HT1080 (cell line): ENCODE measurements around the gene PCDHGB4. TPM values are rescaled to one million over a fixed set of nuclear protein-coding genes. Genes with fewer than 3 reads are reported as not detected.
"Not testable (repeated sequence)": the region's sequence is repeated elsewhere in the genome, so short reads cannot be mapped to it uniquely, and the experiment has no call there.

Experiments used
- DNase-seq: peaks from one replicate; pipeline ENCODE4 v3.0.0-alpha.2; 2015; ENCODE audit warnings: low read depth
- total RNA-seq: library from RNA; depleted of rRNA; stranded (reverse); fragments of >200 nt; shearing (Covaris generic); gene quantifications from 2 replicates; pipeline ENCODE4 v1.2.3, GENCODE V29; 2014

Gene PCDHGB4
- total RNA-seq, 1 experiment from 2014 or later = 10.2 TPM

GRCh38 chr5:141366016-141366896 lies 21.2 kb upstream of the PCDHGB4 start:
- no peak for DNase-seq

GRCh38 chr5:141369994-141370848 lies 17.3 kb upstream of the PCDHGB4 start, which contains the start of gene PCDHGB3:
PCDHGB3 (plus strand) TSS chr5:141370242; CDS start chr5:141370395, 153 bp downstream.
- peak; percentile 55 for DNase-seq

- no peak for DNase-seq
These were observed 15.7 kb upstream of the PCDHGB4 start for GRCh38 chr5:141371572-141372475.

GRCh38 chr5:141373673-141374317 lies 13.7 kb upstream of the PCDHGB4 start, which contains the start of gene PCDHGA6:
PCDHGA6 (plus strand) TSS chr5:141373891; CDS start chr5:141374084, 193 bp downstream.
- peak; percentile 24 for DNase-seq

- no peak for DNase-seq
These were observed 12.9 kb upstream of the PCDHGB4 start for GRCh38 chr5:141374627-141375026.

GRCh38 chr5:141375444-141376155 lies 11.9 kb upstream of the PCDHGB4 start:
- not testable (repeated sequence) for DNase-seq

GRCh38 chr5:141382469-141383294 lies 4.8 kb upstream of the PCDHGB4 start, which contains the start of gene PCDHGA7:
PCDHGA7 (plus strand) TSS chr5:141382742; CDS start chr5:141382900, 158 bp downstream.
- DNase-seq = no peak

GRCh38 chr5:141383345-141383744 lies 4.2 kb upstream of the PCDHGB4 start:
- no peak for DNase-seq

GRCh38 chr5:141384471-141385267 lies 2.8 kb upstream of the PCDHGB4 start:
- DNase-seq = no peak

GRCh38 chr5:141388661-141389060 lies 1.2 kb downstream of the PCDHGB4 start:
- no peak for DNase-seq

- DNase-seq = no peak
These were observed 1.9 kb downstream of the PCDHGB4 start for GRCh38 chr5:141389153-141390042.

GRCh38 chr5:141392429-141393198 lies 5.1 kb downstream of the PCDHGB4 start, which contains the start of gene PCDHGA8:
PCDHGA8 (plus strand) TSS chr5:141392633; CDS start chr5:141392814, 181 bp downstream.
- no peak for DNase-seq

GRCh38 chr5:141393267-141393666 lies 5.8 kb downstream of the PCDHGB4 start:
- DNase-seq = no peak

GRCh38 chr5:141394401-141395187 lies 7.1 kb downstream of the PCDHGB4 start:
- DNase-seq = not testable (repeated sequence)
